Activated T-cell treated with anti-CD3 and anti-CD28 coated beads, Interleukin-2, amount 50 U/mL, for 4 hours (primary cell): ENCODE results near the gene NF1. TPM values are rescaled to one million over a fixed set of nuclear protein-coding genes. Genes with fewer than 3 reads are reported as not detected.
"Not testable (repeated sequence)": the region's sequence is repeated elsewhere in the genome, so short reads cannot be mapped to it uniquely, and the experiment has no call there.

Source experiments
- ATAC-seq, 2 donors: fragments of 200-7000 bp; cut with Tn5 transposase; one replicate each; pipeline ENCODE4 v1.10.0; 2021
- DNase-seq: peaks from one replicate; pipeline ENCODE4 v3.0.0-alpha.2; 2020
- H3K27me3 Mint-ChIP-seq: one replicate; pipeline ENCODE4 v1.8.0; 2021; ENCODE audit warnings: low read depth, mixed read lengths
- H3K36me3 Mint-ChIP-seq: one replicate; pipeline ENCODE4 v1.8.0; 2022; ENCODE audit warnings: mixed read lengths; ENCODE audit not compliant: insufficient read depth
- H3K4me1 Mint-ChIP-seq: one replicate; pipeline ENCODE4 v1.8.0; 2021; ENCODE audit warnings: low read depth, mixed read lengths
- H3K4me3 Mint-ChIP-seq: one replicate; pipeline ENCODE4 v1.8.0; 2021; ENCODE audit warnings: mild to moderate bottlenecking, moderate library complexity, mixed read lengths
- H3K9me3 Mint-ChIP-seq: one replicate; pipeline ENCODE4 v1.8.0; 2021; ENCODE audit warnings: mixed read lengths
- total RNA-seq, 3 donors: library from RNA; stranded (reverse); gene quantifications; one replicate each; pipeline ENCODE4 v1.2.1, GENCODE V29; 2021

Gene NF1
- total RNA-seq, 3 donors from 2014 or later: 14.2 to 17.9 (median 15.2) TPM

GRCh38 chr17:31310260-31310659 lies 215.5 kb downstream of the NF1 start:
- H3K27me3 Mint-ChIP-seq: no peaks in the 10 kb centered on the region
- H3K4me1 Mint-ChIP-seq: peaks cover 69% of the 10 kb centered on the region
- H3K4me3 Mint-ChIP-seq: peak overlapping the region; percentile 83
- peak; percentile 52 for DNase-seq
- no peaks in the 10 kb centered on the region for H3K9me3 Mint-ChIP-seq
- peak in 1 of 2 donors; percentile 33 for ATAC-seq
- H3K36me3 Mint-ChIP-seq: peaks cover 13% of the 10 kb centered on the region

GRCh38 chr17:31310886-31311285 lies 216.1 kb downstream of the NF1 start:
- peaks cover 7% of the 10 kb centered on the region for H3K36me3 Mint-ChIP-seq
- H3K27me3 Mint-ChIP-seq: no peaks in the 10 kb centered on the region
- H3K4me3 Mint-ChIP-seq: peak overlapping the region; percentile 83
- no peak for DNase-seq
- no peaks in the 10 kb centered on the region for H3K9me3 Mint-ChIP-seq
- peaks cover 65% of the 10 kb centered on the region for H3K4me1 Mint-ChIP-seq
- no peak for ATAC-seq

- Mint-ChIP-seq H3K27me3 (no peaks in the 10 kb centered on the region), H3K4me3 (peak overlapping the region; percentile 83), H3K36me3 (peaks cover 1% of the 10 kb centered on the region), H3K9me3 (no peaks in the 10 kb centered on the region), H3K4me1 (peaks cover 63% of the 10 kb centered on the region)
- DNase-seq (no peak), ATAC-seq (no peak)
These were observed 216.7 kb downstream of the NF1 start for GRCh38 chr17:31311526-31311925.

- not testable (repeated sequence) for H3K9me3 Mint-ChIP-seq, ATAC-seq, H3K36me3 Mint-ChIP-seq, H3K27me3 Mint-ChIP-seq
- peaks cover 64% of the 10 kb centered on the region for H3K4me1 Mint-ChIP-seq
- peak overlapping the region; percentile 83 for H3K4me3 Mint-ChIP-seq
- DNase-seq: peak; percentile 36
These were observed 217.4 kb downstream of the NF1 start for GRCh38 chr17:31312223-31312622.

GRCh38 chr17:31313982-31314781 lies 219.4 kb downstream of the NF1 start, which contains the start of gene EVI2B:
Gene EVI2B (minus strand): TSS chr17:31314054. CDS start chr17:31305609, 8,445 bp downstream.
- peak; percentile 55 to 61 for ATAC-seq
- peaks cover 51% of the 10 kb centered on the region for H3K4me1 Mint-ChIP-seq

GRCh38 chr17:31314782-31315100 lies 220.0 kb downstream of the NF1 start:
- Mint-ChIP-seq H3K36me3 (peaks cover 4% of the 10 kb centered on the region), H3K4me1 (peaks cover 49% of the 10 kb centered on the region), H3K27me3 (no peaks in the 10 kb centered on the region), H3K9me3 (no peaks in the 10 kb centered on the region), H3K4me3 (peak overlapping the region; percentile 88)
- no peak for DNase-seq
- no peak for ATAC-seq

More at GRCh38 chr17:31313982-31314781, 219.4 kb downstream of the NF1 start, which contains the start of gene EVI2B:
- Mint-ChIP-seq H3K27me3 (no peaks in the 10 kb centered on the region), H3K36me3 (peaks cover 4% of the 10 kb centered on the region), H3K4me3 (peak within 1 kb of the TSS; percentile 88), H3K9me3 (no peaks in the 10 kb centered on the region)
- DNase-seq: no peak

GRCh38 chr17:31318298-31318801 lies 223.6 kb downstream of the NF1 start:
- H3K4me1 Mint-ChIP-seq: peaks cover 44% of the 10 kb centered on the region
- H3K36me3 Mint-ChIP-seq: peaks cover 4% of the 10 kb centered on the region

GRCh38 chr17:31318851-31319661 lies 224.3 kb downstream of the NF1 start:
- H3K4me1 Mint-ChIP-seq: peaks cover 48% of the 10 kb centered on the region
- ATAC-seq: peak; percentile 20 to 24

More at GRCh38 chr17:31318298-31318801, 223.6 kb downstream of the NF1 start:
- no peaks in the 10 kb centered on the region for H3K27me3 Mint-ChIP-seq
- peak; percentile 56 to 67 for ATAC-seq
- DNase-seq: peak; percentile 43
- peak overlapping the region; percentile 75 for H3K4me3 Mint-ChIP-seq
- H3K9me3 Mint-ChIP-seq: no peaks in the 10 kb centered on the region

GRCh38 chr17:31320241-31320640 lies 225.5 kb downstream of the NF1 start:
- H3K27me3 Mint-ChIP-seq: no peaks in the 10 kb centered on the region
- H3K9me3 Mint-ChIP-seq: no peaks in the 10 kb centered on the region
- peaks cover 38% of the 10 kb centered on the region for H3K4me1 Mint-ChIP-seq
- ATAC-seq (no peak), DNase-seq (no peak)
- peak overlapping the region; percentile 75 for H3K4me3 Mint-ChIP-seq
- H3K36me3 Mint-ChIP-seq: peaks cover 4% of the 10 kb centered on the region

More at GRCh38 chr17:31318851-31319661, 224.3 kb downstream of the NF1 start:
- DNase-seq: no peak
- Mint-ChIP-seq H3K4me3 (peak overlapping the region; percentile 75), H3K27me3 (no peaks in the 10 kb centered on the region), H3K9me3 (no peaks in the 10 kb centered on the region), H3K36me3 (peaks cover 4% of the 10 kb centered on the region)

- Mint-ChIP-seq H3K27me3 (no peaks in the 10 kb centered on the region), H3K36me3 (peaks cover 4% of the 10 kb centered on the region), H3K9me3 (no peaks in the 10 kb centered on the region), H3K4me1 (peaks cover 36% of the 10 kb centered on the region), H3K4me3 (peak overlapping the region; percentile 75)
- ATAC-seq (no peak), DNase-seq (no peak)
These were observed 226.0 kb downstream of the NF1 start for GRCh38 chr17:31320791-31321190.

GRCh38 chr17:31321481-31321880 lies 226.7 kb downstream of the NF1 start, which contains the start of gene EVI2A:
Gene EVI2A (minus strand): TSS chr17:31321622. CDS start chr17:31319013, 2,609 bp downstream.
- Mint-ChIP-seq H3K4me3 (peak within 1 kb of the TSS; percentile 75), H3K4me1 (peaks cover 32% of the 10 kb centered on the region), H3K36me3 (peaks cover 4% of the 10 kb centered on the region), H3K9me3 (no peaks in the 10 kb centered on the region), H3K27me3 (no peaks in the 10 kb centered on the region)
- ATAC-seq (peak; percentile 89 to 91), DNase-seq (peak; percentile 69)

GRCh38 chr17:31321966-31322365 lies 227.2 kb downstream of the NF1 start:
- Mint-ChIP-seq H3K9me3 (no peaks in the 10 kb centered on the region), H3K4me1 (peaks cover 27% of the 10 kb centered on the region), H3K27me3 (no peaks in the 10 kb centered on the region), H3K36me3 (peaks cover 6% of the 10 kb centered on the region), H3K4me3 (peak overlapping the region; percentile 75)
- ATAC-seq (peak; percentile 16 to 18), DNase-seq (peak; percentile 11)

GRCh38 chr17:31323551-31323950 lies 228.8 kb downstream of the NF1 start:
- DNase-seq: no peak
- H3K36me3 Mint-ChIP-seq: peaks cover 11% of the 10 kb centered on the region
- ATAC-seq: no peak
- no peaks in the 10 kb centered on the region for H3K9me3 Mint-ChIP-seq
- peaks cover 29% of the 10 kb centered on the region for H3K4me1 Mint-ChIP-seq
- H3K27me3 Mint-ChIP-seq: no peaks in the 10 kb centered on the region
- H3K4me3 Mint-ChIP-seq: no peak overlapping the region

GRCh38 chr17:31327534-31328159 lies 232.9 kb downstream of the NF1 start:
- Mint-ChIP-seq H3K4me3 (no peak overlapping the region), H3K9me3 (no peaks in the 10 kb centered on the region), H3K27me3 (no peaks in the 10 kb centered on the region), H3K4me1 (peaks cover 26% of the 10 kb centered on the region), H3K36me3 (peaks cover 14% of the 10 kb centered on the region)
- no peak for ATAC-seq
- DNase-seq: no peak
